NCI-H345 treated with DMSO at 0.1 percent for 48 hours (cell line): ENCODE data around the gene NCAPD3.

Source experiments
- DNase-seq: peaks from one replicate; lab custom pipeline; 2025; ENCODE audit not compliant: unreplicated experiment; lab: John Stamatoyannopoulos, UW

The NCAPD3 gene

DNA sequence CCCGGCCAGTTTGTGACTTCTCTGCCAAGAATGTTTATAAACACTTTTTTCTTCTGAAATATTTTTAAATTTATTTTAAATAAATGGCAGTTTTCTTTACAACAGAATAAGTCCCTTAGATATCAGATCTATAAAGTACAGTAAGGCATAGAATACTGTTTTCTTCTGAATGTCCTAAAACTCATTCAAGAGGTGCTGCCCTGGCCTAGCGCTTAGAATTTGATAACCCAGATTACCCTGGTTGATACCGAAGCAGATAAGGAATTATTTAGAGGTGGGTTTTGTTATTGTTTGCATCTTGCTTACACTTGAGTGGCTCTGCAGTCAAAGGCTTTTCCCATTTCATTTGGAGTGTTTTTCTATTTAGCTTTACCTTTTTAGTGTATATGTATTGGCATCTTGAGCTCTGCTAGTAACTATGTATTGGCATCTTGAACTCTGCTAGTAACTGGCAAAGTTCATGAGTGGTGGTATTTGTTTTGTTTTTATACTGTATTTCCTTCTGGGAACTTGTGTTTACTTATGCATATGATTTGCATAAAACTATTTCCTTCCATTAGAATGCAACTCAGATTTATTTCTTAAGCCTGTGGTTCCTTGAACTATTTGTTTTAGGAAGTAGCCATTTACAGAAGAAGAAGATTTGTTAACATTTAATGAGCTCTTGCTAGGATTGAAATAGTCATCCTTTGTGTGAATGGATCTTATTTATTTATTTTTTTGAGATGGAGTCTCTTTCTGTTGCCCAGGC is 30.8 kb upstream of the NCAPD3 start:
- DNase-seq, result no peak

DNA sequence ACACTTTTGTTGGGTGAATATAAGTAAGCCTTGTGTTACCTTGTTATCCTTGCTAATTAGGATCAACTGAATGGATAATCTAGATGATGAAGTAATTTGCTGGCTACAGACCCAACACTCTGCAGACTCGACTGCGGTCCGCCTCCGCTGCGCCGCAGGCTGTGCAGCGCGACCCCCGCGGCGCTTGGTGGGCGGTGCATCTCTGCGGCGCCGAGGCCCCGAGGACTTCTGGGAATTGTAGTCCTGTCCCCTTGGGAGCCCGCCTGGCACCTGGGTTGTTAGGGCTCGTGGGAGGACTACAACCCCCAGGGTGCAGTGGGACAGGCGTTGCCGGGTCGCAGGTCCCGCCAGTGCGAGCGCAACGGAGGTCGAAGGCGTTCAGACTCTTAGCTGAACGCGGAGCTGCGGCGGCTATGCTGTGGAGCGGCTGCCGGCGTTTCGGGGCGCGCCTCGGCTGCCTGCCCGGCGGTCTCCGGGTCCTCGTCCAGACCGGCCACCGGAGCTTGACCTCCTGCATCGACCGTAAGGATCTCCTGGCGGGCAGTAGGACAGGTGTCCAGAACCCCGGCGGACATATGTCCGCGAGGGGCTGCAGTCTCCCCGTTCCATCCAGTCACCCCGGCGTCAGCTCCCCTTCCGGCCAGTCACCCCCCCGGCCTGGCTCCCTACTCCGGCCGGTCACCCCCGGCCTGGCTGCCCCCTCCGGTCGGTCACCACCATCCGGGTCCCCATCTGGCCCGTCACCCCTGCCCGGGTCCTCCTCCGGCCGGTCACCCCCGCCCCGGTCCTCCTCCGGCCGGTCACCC is 29.6 kb upstream of the NCAPD3 start, which contains the start of the genes ACAD8 and THYN1:
ACAD8 (plus strand) TSS at position 381 of the 806 bp plus-strand sequence; CDS start at position 414, 33 bp downstream.
THYN1 (minus strand) TSS at position 165 of the 806 bp plus-strand sequence. CDS start 470 bp downstream, outside the sequence.
- DNase-seq, result peak; percentile 96

GRCh38 chr11:134252346-134253187 is 28.8 kb upstream of the NCAPD3 start:
- DNase-seq, result peak; percentile 51

DNA sequence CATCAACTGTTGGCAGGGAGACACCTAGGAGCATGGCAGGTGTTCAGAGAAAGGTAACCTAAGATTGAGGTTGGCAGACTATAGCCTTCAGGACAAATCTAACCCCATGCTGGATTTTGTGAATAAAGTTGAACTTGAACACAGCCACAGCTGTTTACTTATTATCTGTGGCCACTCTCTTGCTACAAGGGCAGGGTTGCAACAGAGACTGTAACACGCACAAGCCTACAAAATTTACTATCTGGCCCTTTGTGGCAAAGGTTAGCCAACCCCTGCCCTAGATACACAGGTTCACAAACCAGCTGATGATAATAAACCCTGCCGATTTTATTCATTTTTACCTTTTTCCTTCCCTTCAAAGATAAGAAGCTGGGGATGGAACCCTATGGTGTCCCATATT is 26.9 kb upstream of the NCAPD3 start:
- no peak for DNase-seq

DNA sequence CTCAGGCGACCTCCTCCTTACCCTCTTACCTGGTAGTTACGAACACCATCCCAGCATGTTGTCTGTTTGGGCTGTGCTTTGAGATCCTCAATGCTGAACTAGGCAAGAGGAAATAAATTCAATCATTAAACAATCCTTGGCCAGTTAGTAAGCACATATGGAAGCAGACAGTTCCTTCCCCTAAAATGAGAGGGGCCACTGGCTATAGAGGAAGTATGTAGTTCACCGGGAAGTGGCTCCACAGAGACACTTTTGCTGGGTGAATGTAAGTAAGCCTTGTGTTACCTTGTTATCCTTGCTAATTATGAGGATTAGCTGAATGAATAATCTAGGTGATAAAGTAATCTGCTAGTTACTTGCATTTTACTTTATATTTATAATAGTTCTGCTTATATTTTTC is 26.5 kb upstream of the NCAPD3 start:
- DNase-seq, result no peak

DNA sequence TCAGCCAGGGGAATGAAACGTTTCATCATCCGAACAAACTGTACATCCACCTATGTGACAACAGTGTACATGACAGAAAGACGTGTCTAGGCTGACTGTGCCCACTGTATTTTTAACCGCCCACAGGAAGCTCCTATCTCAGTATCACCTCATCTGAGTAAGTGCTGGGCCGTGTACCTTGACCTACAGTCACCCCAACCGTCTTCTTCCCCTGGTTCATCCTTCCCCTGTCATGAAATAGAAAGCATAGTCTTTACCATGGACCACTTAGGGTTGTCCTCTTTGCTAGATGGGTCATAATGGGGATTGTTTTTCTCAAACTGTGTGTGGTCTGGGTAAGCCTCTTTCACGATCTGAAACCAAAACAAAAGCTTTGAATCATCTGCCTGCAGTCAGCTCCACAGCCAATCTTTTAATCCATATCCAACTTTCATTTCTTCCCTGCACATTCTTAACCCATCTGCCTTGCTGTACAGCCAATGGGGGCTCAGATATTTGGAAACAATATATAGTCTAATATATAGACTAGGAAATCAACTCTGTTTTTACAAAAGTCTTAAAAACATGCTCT is 25.2 kb upstream of the NCAPD3 start:
- DNase-seq, result no peak

GRCh38 chr11:134246678-134247077 is 22.9 kb upstream of the NCAPD3 start:
- DNase-seq, result no peak

- DNase-seq, result no peak
Measured at GRCh38 chr11:134246100-134246499, 22.3 kb upstream of the NCAPD3 start.

- no peak for DNase-seq
Measured at GRCh38 chr11:134245434-134245833, 21.7 kb upstream of the NCAPD3 start.

GRCh38 chr11:134244593-134244992 is 20.8 kb upstream of the NCAPD3 start:
- no peak for DNase-seq

- DNase-seq, result no peak
Measured at GRCh38 chr11:134243913-134244312, 20.1 kb upstream of the NCAPD3 start.

GRCh38 chr11:134242376-134242775 is 18.6 kb upstream of the NCAPD3 start:
- DNase-seq, result no peak

GRCh38 chr11:134240592-134240991 is 16.8 kb upstream of the NCAPD3 start:
- no peak for DNase-seq

- no peak for DNase-seq
Measured at GRCh38 chr11:134238956-134239355, 15.2 kb upstream of the NCAPD3 start.

DNA sequence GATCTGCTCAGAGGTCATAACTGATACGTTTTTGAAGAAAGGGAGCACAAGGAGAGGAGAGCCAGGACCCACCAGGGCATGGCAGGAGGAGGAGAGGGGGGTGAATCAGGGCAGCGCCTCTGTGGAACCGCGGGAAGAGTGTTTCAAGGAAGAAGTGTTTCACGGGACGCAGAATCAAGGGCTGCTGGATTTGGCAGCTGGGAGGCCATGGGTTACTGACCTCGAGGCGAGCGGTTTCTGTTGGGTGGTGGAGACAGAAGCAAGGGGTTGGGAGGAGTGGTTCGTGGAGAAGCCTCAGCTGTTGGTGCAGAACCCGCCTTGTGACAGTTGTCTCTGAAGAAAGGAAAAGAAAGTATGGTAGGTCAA is 13.8 kb upstream of the NCAPD3 start:
- DNase-seq, result no peak

DNA sequence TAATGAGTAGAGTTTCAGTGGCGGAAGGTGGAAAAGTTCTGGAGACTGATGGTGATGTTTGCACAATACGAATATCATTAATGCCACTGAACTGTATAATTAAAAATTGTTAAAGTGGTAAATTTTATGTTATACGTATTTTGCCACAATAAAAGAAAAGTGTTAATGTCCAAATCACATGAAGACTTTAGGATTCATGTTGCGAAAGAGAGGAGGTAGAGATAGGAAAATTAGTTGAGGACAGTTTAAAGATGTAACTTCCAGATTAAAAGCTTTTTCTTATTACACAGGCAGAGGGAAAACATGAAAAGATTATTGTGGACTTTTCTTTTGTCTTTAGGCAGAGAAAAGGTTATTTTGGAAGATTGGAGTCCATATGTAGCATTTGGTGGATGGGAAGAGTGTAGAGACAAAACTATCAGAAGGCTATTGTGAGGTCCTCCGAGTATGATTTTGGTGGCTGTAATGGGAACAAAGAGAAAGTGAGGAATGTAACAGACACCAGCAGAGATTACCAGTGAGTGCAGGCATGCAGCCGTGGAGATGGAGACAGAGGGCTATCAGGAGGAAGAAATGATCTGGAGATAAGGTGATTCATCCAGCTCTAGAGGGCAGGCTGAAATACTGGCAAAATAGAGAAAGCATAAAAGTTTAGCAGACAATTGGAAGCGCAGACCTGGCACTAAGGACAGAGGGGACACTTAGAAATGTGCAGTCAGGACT is 13.2 kb upstream of the NCAPD3 start:
- DNase-seq, result no peak

- DNase-seq, result no peak
Measured at GRCh38 chr11:134235399-134235798, 11.6 kb upstream of the NCAPD3 start.

- DNase-seq, result no peak
Measured at GRCh38 chr11:134233729-134234179, 10.0 kb upstream of the NCAPD3 start.

DNA sequence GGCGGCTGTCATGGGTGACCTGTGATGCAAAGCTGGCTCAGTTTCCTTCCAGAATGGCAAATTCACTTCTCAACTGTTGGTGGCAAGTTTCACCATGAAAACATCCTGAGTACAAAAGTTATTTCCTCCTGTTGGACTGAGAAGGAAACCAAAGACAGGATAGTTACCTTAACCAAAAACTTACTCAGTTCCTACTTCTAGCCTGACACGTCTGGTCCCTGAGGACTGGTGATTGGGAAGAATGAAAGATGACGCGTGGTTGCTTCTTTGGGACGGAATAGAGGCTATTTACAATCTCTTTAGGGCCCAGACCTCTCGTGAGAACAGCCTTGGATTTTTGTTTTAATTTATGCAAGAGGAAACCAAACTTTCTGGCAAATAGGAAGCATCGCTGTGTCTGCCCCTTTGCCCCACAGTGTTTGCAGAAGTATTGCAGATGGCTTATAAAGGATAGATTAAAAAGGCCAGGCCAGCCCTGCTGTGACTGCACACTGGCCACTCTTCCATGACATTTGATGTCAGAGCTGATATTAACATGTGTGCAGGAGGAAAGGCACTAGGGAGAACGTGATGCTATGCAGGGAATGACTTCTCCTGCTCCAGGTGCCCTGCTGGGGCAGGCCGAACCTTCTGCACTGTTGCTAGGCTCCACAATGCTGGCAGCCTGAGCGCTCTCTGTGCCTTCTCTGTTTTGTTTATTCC is 8.3 kb upstream of the NCAPD3 start:
- DNase-seq, result no peak

DNA sequence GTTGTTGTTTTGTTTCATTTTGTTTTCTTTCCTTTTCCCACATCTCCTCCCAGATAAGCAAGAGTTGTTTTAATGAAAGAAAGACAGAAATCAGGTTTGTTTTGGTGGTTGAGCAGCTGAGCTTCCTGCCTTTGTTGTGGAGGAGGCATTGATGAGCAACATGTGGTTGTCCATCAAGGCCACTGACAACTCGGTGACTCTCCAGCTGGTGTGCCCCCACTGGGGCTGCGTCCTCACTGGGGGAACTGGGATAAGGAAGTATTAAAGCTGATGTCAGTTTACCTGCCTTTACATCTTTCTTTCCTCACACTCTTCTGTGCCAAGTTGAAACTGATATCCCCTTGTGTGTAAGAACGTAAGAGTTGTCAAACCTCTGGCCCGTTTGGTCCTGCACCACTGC is 6.6 kb upstream of the NCAPD3 start:
- no peak for DNase-seq
